Right atrium auricular region (tissue), 2 donors: ENCODE measurements around the gene LURAP1L. TPM values are rescaled to one million over a fixed set of nuclear protein-coding genes. Genes with fewer than 3 reads are reported as not detected.
A peak's percentile ranks its signal among the peaks of the same experiment; 100 is the strongest.

Source experiments
- DNase-seq: peaks from one replicate; pipeline ENCODE4 v3.0.0-alpha.2; 2019; ENCODE audit warnings: low spot score
- H3K27ac ChIP-seq, 2 donors: fragments of 200-600 bp; sonication (generic); 1 replicate in 1 of 2; 2 replicates in 1 of 2; pipeline ENCODE4 v1.5.1; 2016 to 2019
- H3K27me3 ChIP-seq, 2 donors: fragments of 200-600 bp; sonication (generic); one replicate each; pipeline versions ENCODE4 v1.5.1 to v1.6.0; 2017 to 2019
- H3K36me3 ChIP-seq: fragments of 200-600 bp; sonication (generic); one replicate; pipeline ENCODE4 v1.5.1; 2016
- H3K4me1 ChIP-seq, 2 donors: fragments of 200-600 bp; sonication (generic); one replicate each; pipeline versions ENCODE4 v1.5.1 to v1.6.0; 2017 to 2019
- H3K4me3 ChIP-seq, 2 donors: fragments of 200-600 bp; sonication (generic); 1 replicate in 1 of 2; 2 replicates in 1 of 2; pipeline ENCODE4 v1.5.1; 2017 to 2019; ENCODE audit warnings: mild to moderate bottlenecking in 1 of 2, moderate library complexity in 1 of 2
- H3K9me3 ChIP-seq, 2 donors: fragments of 200-600 bp; sonication (generic); one replicate each; pipeline ENCODE4 v1.5.1; 2019
- total RNA-seq, 2 donors: library from RNA; depleted of rRNA; stranded (reverse); fragments of >200 nt; gene quantifications; one replicate each; pipeline ENCODE4 v1.1.0, GENCODE V29; 2016
- TF ChIP-seq, protein P1 (sequence below), 2 donors: fragments of 200-600 bp; sonication (generic); IDR thresholded peaks; one replicate each; pipeline ENCODE4 v1.5.1; 2019; ENCODE audit warnings: antibody characterized with exemption in 2 of 2

The LURAP1L gene
- total RNA-seq, 2 donors from 2014 or later: 2.7 to 2.8 TPM

DNA sequence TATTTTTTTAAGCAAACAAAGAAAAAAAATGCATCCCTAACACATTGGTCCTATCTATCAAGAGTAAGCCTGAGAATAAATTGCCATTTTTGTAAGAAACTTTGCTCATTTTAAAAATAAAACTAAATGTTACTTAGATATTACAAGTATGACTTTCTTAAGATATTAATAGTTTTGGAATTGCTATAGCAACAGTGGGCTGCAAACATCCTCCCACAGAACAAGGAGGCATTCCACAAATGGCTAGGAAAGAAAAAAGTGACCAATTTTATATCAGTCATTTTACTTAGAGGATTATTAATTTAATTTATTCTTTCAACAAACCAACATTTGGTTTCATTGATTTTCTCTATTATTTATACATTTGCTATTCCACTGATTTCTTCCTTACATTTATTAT lies 63.7 kb downstream of the LURAP1L start:
- H3K4me3 ChIP-seq: no peak overlapping the region
- no peaks in the 10 kb centered on the region for H3K27me3 ChIP-seq
- no peaks in the 10 kb centered on the region for H3K36me3 ChIP-seq
- DNase-seq: no peak
- H3K27ac ChIP-seq: peak overlapping the region in 1 of 2 donors; percentile 14
- TF ChIP-seq, protein P1, sequence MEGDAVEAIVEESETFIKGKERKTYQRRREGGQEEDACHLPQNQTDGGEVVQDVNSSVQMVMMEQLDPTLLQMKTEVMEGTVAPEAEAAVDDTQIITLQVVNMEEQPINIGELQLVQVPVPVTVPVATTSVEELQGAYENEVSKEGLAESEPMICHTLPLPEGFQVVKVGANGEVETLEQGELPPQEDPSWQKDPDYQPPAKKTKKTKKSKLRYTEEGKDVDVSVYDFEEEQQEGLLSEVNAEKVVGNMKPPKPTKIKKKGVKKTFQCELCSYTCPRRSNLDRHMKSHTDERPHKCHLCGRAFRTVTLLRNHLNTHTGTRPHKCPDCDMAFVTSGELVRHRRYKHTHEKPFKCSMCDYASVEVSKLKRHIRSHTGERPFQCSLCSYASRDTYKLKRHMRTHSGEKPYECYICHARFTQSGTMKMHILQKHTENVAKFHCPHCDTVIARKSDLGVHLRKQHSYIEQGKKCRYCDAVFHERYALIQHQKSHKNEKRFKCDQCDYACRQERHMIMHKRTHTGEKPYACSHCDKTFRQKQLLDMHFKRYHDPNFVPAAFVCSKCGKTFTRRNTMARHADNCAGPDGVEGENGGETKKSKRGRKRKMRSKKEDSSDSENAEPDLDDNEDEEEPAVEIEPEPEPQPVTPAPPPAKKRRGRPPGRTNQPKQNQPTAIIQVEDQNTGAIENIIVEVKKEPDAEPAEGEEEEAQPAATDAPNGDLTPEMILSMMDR (IDR thresholded peaks at IDR 0.05): no peak
- H3K4me1 ChIP-seq: no peaks in the 10 kb centered on the region
- peaks cover 0 to 14% of the 10 kb centered on the region in 2 donors for H3K9me3 ChIP-seq

DNA sequence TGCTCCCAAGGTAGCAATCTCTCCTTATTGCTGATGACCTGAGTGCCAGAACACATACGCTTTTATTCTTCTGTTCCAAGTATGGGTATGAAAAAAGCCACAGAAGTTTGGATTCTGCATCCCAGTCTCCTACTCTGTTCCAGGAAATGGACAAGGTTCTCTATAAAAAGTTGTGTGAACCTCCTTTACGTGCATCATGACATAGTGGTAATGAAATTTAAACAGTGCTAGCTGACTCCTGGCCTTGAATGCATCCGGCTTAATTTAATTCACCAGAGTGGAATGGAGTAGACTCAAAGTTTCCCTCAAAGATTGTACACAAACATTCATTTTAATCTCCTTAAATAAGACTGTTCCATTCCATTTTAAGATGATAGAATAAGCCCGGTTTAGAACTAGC lies 68.9 kb downstream of the LURAP1L start:
- Histone ChIP-seq H3K9me3 (no peaks in the 10 kb centered on the region), H3K27me3 (no peaks in the 10 kb centered on the region), H3K4me3 (no peak overlapping the region), H3K27ac (no peak overlapping the region), H3K4me1 (no peaks in the 10 kb centered on the region), H3K36me3 (no peaks in the 10 kb centered on the region)
- no peak for DNase-seq
- TF ChIP-seq, protein P1 (IDR thresholded peaks at IDR 0.05): no peak

DNA sequence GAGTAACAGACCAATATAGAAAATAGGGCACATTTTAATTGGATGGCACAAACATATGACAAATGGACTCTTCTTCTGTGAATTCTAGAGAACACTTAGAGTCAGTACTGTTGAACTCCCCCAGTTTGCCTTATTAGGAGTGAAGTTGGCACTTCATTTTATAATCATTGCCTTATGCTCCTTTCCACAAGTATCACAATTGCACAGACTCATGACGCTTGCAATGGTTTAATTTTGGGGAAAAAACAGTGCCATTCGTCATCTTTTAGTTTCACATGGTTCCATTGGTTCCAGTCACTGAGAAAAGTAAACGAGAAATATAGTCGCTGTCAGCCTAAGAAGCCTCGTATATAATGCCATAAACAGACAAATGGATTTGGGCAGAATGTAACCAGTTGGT lies 71.2 kb downstream of the LURAP1L start:
- no peak overlapping the region for H3K27ac ChIP-seq
- no peaks in the 10 kb centered on the region for H3K9me3 ChIP-seq
- TF ChIP-seq, protein P1 (IDR thresholded peaks at IDR 0.05): no peak
- no peak overlapping the region for H3K4me3 ChIP-seq
- no peaks in the 10 kb centered on the region for H3K27me3 ChIP-seq
- no peak for DNase-seq
- H3K4me1 ChIP-seq: no peaks in the 10 kb centered on the region
- no peaks in the 10 kb centered on the region for H3K36me3 ChIP-seq

DNA sequence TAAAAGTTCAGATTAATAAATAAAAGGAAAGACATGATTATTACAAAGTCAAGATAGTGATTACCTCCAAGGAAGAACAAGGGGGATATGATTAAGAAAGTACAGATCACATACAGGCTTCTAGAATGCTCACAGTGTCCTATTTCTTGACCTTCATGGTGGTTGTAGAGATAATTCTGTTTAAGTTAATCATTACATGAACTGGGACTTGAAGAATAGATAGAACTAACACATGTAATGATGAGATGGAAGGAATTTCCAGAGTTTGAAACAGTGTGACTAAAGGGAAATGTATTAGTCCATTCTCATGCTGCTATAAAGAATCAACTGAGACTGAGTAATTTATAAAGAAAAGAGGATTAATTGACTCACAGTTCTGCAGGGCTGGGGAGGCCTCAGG lies 72.7 kb downstream of the LURAP1L start:
- no peak for DNase-seq
- H3K36me3 ChIP-seq: no peaks in the 10 kb centered on the region
- H3K27ac ChIP-seq: no peak overlapping the region
- H3K27me3 ChIP-seq: no peaks in the 10 kb centered on the region
- H3K4me3 ChIP-seq: no peak overlapping the region
- TF ChIP-seq, protein P1 (IDR thresholded peaks at IDR 0.05): no peak
- no peaks in the 10 kb centered on the region for H3K4me1 ChIP-seq
- H3K9me3 ChIP-seq: no peaks in the 10 kb centered on the region

DNA sequence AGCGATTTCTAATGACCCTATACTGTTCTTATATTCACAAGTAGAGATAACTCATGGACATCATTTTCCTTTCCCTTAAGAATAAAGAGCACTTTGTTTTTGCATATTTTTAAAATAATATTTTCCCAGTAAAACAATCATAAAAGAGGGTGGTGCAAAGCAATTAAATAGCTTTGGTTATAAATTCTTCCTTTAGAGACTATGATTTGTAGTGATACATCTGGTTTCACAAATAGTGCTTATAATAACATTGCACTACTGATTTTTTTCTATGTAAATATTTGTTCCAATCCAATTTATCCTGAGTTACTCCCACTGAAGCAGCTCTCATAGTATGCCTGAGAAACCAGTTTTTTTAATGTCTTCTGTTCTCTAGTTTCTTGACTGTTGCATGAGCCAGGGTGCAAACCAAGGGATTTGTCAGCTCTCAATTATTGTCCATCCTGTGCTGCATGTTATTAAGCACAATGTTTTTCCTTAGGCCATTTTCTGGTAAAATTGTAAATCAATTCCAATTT lies 74.7 kb downstream of the LURAP1L start:
- Histone ChIP-seq H3K4me1 (no peaks in the 10 kb centered on the region), H3K27ac (no peak overlapping the region), H3K36me3 (no peaks in the 10 kb centered on the region), H3K9me3 (no peaks in the 10 kb centered on the region), H3K27me3 (no peaks in the 10 kb centered on the region), H3K4me3 (no peak overlapping the region)
- TF ChIP-seq, protein P1 (IDR thresholded peaks at IDR 0.05): no peak
- no peak for DNase-seq
